GM23248 (cell line): Measurements from ENCODE around the gene CIAPIN1. TPM values are rescaled to one million over a fixed set of nuclear protein-coding genes. Genes with fewer than 3 reads are reported as not detected.

Experiments
- DNase-seq: peaks from one replicate; pipeline ENCODE4 v3.0.0-alpha.2; 2015
- H2AFZ ChIP-seq: fragments of 200-600 bp; sonication (generic); 2 replicates; pipeline ENCODE4 v1.6.1; 2016; ENCODE audit warnings: antibody characterized with exemption
- H3F3A ChIP-seq: fragments of 200-600 bp; sonication (generic); 2 replicates; pipeline ENCODE4 v1.6.1; 2016; ENCODE audit warnings: mild to moderate bottlenecking, antibody characterized with exemption, mixed run types; ENCODE audit not compliant: insufficient read depth
- H3K27ac ChIP-seq: fragments of 200-600 bp; sonication (generic); 2 replicates; pipeline ENCODE4 v1.5.1; 2016; ENCODE audit warnings: mild to moderate bottlenecking
- H3K27me3 ChIP-seq: fragments of 200-600 bp; sonication (generic); replicated peaks from 2 replicates; pipeline ENCODE4 v1.6.1; 2016; ENCODE audit warnings: mild to moderate bottlenecking; ENCODE audit not compliant: insufficient read depth
- H3K36me3 ChIP-seq: fragments of 200-600 bp; sonication (generic); 2 replicates; pipeline ENCODE4 v1.6.1; 2016; ENCODE audit warnings: low read depth, mild to moderate bottlenecking
- H3K4me1 ChIP-seq: fragments of 200-600 bp; sonication (generic); 2 replicates; pipeline ENCODE4 v1.6.1; 2016; ENCODE audit warnings: mild to moderate bottlenecking; ENCODE audit not compliant: insufficient read depth
- H3K4me2 ChIP-seq: fragments of 200-600 bp; sonication (generic); one replicate; pipeline ENCODE4 v1.6.1; 2016; ENCODE audit warnings: mild to moderate bottlenecking; ENCODE audit not compliant: unreplicated experiment
- H3K4me3 ChIP-seq: fragments of 200-600 bp; sonication (generic); 2 replicates; pipeline ENCODE4 v1.5.1; 2016; ENCODE audit warnings: mild to moderate bottlenecking
- H3K79me2 ChIP-seq: fragments of 200-600 bp; sonication (generic); 2 replicates; pipeline ENCODE4 v1.6.1; 2016; ENCODE audit warnings: mild to moderate bottlenecking; ENCODE audit not compliant: insufficient read depth
- H3K9ac ChIP-seq: fragments of 200-600 bp; sonication (generic); 2 replicates; pipeline ENCODE4 v1.6.1; 2016; ENCODE audit warnings: mild to moderate bottlenecking
- H3K9me2 ChIP-seq: fragments of 200-600 bp; sonication (generic); 2 replicates; pipeline ENCODE4 v1.6.1; 2016; ENCODE audit warnings: mixed run types, mild to moderate bottlenecking, moderate library complexity; ENCODE audit not compliant: insufficient read depth
- H3K9me3 ChIP-seq: fragments of 200-600 bp; sonication (generic); one replicate; pipeline ENCODE4 v1.6.1; 2017; ENCODE audit warnings: low read depth
- H4K20me1 ChIP-seq: fragments of 200-600 bp; sonication (generic); 2 replicates; pipeline ENCODE4 v1.6.0; 2016; ENCODE audit not compliant: insufficient read depth
- EZH2 ChIP-seq: fragments of 200-600 bp; sonication (generic); IDR thresholded peaks from 2 replicates; pipeline ENCODE4 v1.6.1; 2018; ENCODE audit warnings: antibody characterized with exemption, mild to moderate bottlenecking; ENCODE audit not compliant: insufficient read depth, poor library complexity, severe bottlenecking
- EZH2phosphoT487 ChIP-seq: fragments of 200-600 bp; sonication (generic); IDR thresholded peaks from 2 replicates; pipeline ENCODE4 v1.6.1; 2018; ENCODE audit warnings: antibody characterized with exemption, moderate library complexity, mild to moderate bottlenecking, low read depth; ENCODE audit not compliant: insufficient read depth
- WGBS, 2 experiments: methylation state at CpG; one replicate each; pipeline ENCODE4 v1.1.6; 2015 to 2017; ENCODE audit warnings: low lambda C conversion rate in 2 of 2, low coverage in 1 of 2; ENCODE audit errors: missing lambda C conversion rate in 2 of 2; 5-methylcytosine and 5-hydroxymethylcytosine counted together
- in situ Hi-C: fragments of 300-500 bp; cut with MboI; formaldehyde crosslinking; loops from 2 replicates; pipeline ENCODE4 v1.15.0; 2020
- polyA plus RNA-seq: library from polyadenylated mRNA; unstranded; fragments of >200 nt; fragmentation: Nextera tagmentation; extraction: Ambion mirVana; gene quantifications from 2 replicates; pipeline ENCODE4 v1.2.1, GENCODE V29; 2016
- total RNA-seq: library from RNA; depleted of rRNA; stranded (reverse); fragments of >200 nt; shearing (Covaris generic); gene quantifications from 2 replicates; pipeline ENCODE4 v1.2.3, GENCODE V29; 2014

The CIAPIN1 gene
- total and polyA plus RNA-seq, 2 experiments from 2014 or later, result 35.7 to 45.1 TPM

DNA sequence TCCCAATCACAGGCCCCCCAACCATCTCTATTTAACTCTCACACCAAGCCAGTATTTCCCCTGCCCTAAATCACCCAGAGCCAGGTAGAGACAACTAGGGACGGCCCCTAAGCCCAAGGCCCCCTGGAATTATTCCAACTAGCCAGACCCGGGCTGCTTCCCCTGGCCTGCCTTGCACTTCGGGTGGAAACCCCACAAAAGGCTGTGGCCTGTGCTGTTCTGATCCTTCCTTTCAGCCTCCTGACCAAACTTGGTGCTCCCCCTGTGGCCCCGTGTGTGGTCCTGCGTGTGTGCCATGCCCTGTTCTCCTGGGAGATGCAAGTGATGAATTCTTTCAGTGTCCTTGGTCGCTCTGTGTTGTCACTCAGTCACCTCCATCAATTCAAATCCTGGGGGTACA, 27.7 kb downstream of the CIAPIN1 start:
- H3K4me2 ChIP-seq, result no peak overlapping the region
- no peak overlapping the region for H3K4me3 ChIP-seq
- no peaks in the 10 kb centered on the region for H3K9me3 ChIP-seq
- TF ChIP-seq EZH2phosphoT487 (no peak), EZH2 (no peak)
- H3K27me3 ChIP-seq, result no peaks in the 10 kb centered on the region
- peaks cover 9% of the 10 kb centered on the region; the same call in 1 of the 2 replicates for H3F3A ChIP-seq
- no peak overlapping the region for H3K9ac ChIP-seq
- H4K20me1 ChIP-seq, result no peaks in the 10 kb centered on the region
- no peak for DNase-seq
- no peaks in the 10 kb centered on the region for H3K36me3 ChIP-seq
- no peak overlapping the region for H2AFZ ChIP-seq
- no peak overlapping the region for H3K27ac ChIP-seq
- H3K9me2 ChIP-seq, result no peaks in the 10 kb centered on the region
- WGBS, 2 experiments, result 65 to 67% methylated on average over 6 of the region's 6 CpGs
- peaks cover 8% of the 10 kb centered on the region; the same call in 1 of the 2 replicates for H3K4me1 ChIP-seq
- no peaks in the 10 kb centered on the region for H3K79me2 ChIP-seq
- in situ Hi-C loops, result loop anchor here (5.0 kb wide), 1 partner anchor 117 kb away; no protein-coding TSS in a partner anchor

DNA sequence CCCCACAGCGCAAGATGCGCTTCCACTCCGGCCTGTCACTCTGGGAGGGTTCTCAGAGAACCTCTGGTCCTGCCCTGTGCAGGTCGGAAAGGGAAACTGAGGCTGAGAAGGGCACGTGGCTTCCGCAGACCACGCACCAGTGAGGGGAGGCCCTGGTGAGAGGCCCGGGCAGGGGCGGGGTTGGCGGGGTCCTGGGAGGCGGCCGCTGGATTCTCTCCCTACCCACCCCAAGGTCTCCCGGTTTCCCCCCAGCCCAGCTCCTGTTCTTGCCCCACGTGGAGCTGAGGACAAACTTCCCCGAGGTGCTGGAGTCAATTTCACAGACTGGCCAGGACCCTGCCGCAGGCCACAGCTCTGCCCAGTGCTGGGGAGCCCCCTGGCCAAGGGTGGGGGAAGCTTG, 31.1 kb downstream of the CIAPIN1 start:
- peaks cover 19% of the 10 kb centered on the region for H3K27me3 ChIP-seq
- no peaks in the 10 kb centered on the region for H3K9me2 ChIP-seq
- no peaks in the 10 kb centered on the region for H3K79me2 ChIP-seq
- 75 to 79% methylated on average over 8 to 16 of the region's 16 CpGs for WGBS, 2 experiments
- H2AFZ ChIP-seq, result no peak overlapping the region
- H3K36me3 ChIP-seq, result no peaks in the 10 kb centered on the region
- no peak overlapping the region for H3K9ac ChIP-seq
- no peak overlapping the region for H3K27ac ChIP-seq
- no peak for DNase-seq
- no peak overlapping the region for H3K4me3 ChIP-seq
- no peaks in the 10 kb centered on the region for H4K20me1 ChIP-seq
- TF ChIP-seq EZH2phosphoT487 (no peak), EZH2 (no peak)
- H3K9me3 ChIP-seq, result no peaks in the 10 kb centered on the region
- in situ Hi-C loops, result loop anchor here (5.0 kb wide), 1 partner anchor 114 kb away; no protein-coding TSS in a partner anchor
- no peaks in the 10 kb centered on the region for H3F3A ChIP-seq
- H3K4me1 ChIP-seq, result 0 out of 2 replicates have a peak, but pooled peaks cover 2% of the 10 kb centered on the region
- H3K4me2 ChIP-seq, result no peak overlapping the region

DNA sequence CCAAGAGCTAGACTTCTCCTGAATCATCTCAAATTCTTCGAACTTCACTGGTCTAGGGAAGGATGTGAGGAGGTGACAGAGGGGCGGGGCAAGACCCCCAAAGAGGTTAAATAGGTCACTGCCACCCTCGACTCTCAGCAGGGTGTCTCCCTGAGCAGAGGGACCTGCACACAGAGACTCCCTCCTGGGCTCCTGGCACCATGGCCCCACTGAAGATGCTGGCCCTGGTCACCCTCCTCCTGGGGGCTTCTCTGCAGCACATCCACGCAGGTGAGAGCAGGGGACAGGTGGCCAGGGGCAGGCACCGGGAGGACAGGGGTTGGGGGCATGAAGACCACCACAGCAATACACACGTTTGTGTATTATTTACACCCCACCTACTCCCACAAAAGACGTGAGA, 33.5 kb downstream of the CIAPIN1 start:
- no peaks in the 10 kb centered on the region for H3K79me2 ChIP-seq
- no peak overlapping the region for H3K4me3 ChIP-seq
- H3K36me3 ChIP-seq, result no peaks in the 10 kb centered on the region
- no peak overlapping the region for H3K27ac ChIP-seq
- DNase-seq, result no peak
- no peak overlapping the region for H3K4me2 ChIP-seq
- no peak overlapping the region for H2AFZ ChIP-seq
- in situ Hi-C loops, result no loop called here
- H3K9me3 ChIP-seq, result no peaks in the 10 kb centered on the region
- no peaks in the 10 kb centered on the region for H3F3A ChIP-seq
- WGBS, 2 experiments, result 35 to 38% methylated on average over 7 of the region's 7 CpGs
- H4K20me1 ChIP-seq, result no peaks in the 10 kb centered on the region
- no peaks in the 10 kb centered on the region for H3K9me2 ChIP-seq
- H3K9ac ChIP-seq, result no peak overlapping the region
- no peak for TF ChIP-seq EZH2phosphoT487
- no peak for TF ChIP-seq EZH2
- H3K4me1 ChIP-seq, result 0 out of 2 replicates have a peak, but pooled peaks cover 2% of the 10 kb centered on the region
- H3K27me3 ChIP-seq, result peaks cover 27% of the 10 kb centered on the region

DNA sequence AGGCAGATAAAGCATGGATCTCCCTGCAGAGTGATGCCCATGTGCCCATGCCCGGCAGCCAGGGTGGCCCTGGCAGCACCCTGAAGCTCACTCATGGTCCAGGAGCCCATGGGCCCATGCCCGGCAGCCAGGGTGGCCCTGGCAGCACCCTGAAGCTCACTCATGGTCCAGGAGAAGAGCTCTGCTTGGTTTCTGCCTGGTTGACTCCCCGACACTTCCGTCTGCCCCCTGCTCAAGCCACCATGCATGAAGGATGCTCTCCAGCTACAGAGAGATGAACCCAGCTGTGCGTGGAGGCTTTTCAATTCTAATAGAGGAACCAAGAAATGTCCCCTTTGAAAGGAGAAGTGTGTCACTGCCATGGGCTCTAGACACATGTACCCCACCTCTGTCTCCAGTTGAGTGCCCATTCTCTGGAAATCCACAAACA, 33.9 kb downstream of the CIAPIN1 start:
- TF ChIP-seq EZH2phosphoT487 (no peak), EZH2 (no peak)
- Histone ChIP-seq H3K36me3 (no peaks in the 10 kb centered on the region), H3K4me1 (0 out of 2 replicates have a peak, but pooled peaks cover 2% of the 10 kb centered on the region), H3K27ac (no peak overlapping the region), H3K9me2 (no peaks in the 10 kb centered on the region), H3K4me3 (no peak overlapping the region), H3K79me2 (no peaks in the 10 kb centered on the region), H3K9ac (no peak overlapping the region), H4K20me1 (no peaks in the 10 kb centered on the region), H3K27me3 (peaks cover 27% of the 10 kb centered on the region), H3K4me2 (no peak overlapping the region), H3K9me3 (no peaks in the 10 kb centered on the region), H3F3A (no peaks in the 10 kb centered on the region), H2AFZ (no peak overlapping the region)
- DNase-seq, result no peak
- WGBS, 2 experiments, result 72 to 73% methylated on average over 5 of the region's 5 CpGs
- in situ Hi-C loops, result no loop called here
